CD4-positive, alpha-beta T cell (primary cell): ENCODE data around the gene YJEFN3. TPM values are rescaled to one million over a fixed set of nuclear protein-coding genes. Genes with fewer than 3 reads are reported as not detected.

Experiments used
- ATAC-seq: fragments of 200-7000 bp; cut with Tn5 transposase; one replicate; pipeline ENCODE4 v1.10.0; 2022; ENCODE audit warnings: mild to moderate bottlenecking; ENCODE audit not compliant: poor library complexity
- CTCF ChIA-PET: fragments of 350-600 bp; sonication (Branson Sonifier 250); formaldehyde crosslinking; loops from one replicate; lab custom pipeline; 2021; ENCODE audit warnings: antibody characterized with exemption, inconsistent platforms; lab: Charles Lee
- POLR2A ChIA-PET: fragments of 350-600 bp; sonication (Branson Sonifier 250); formaldehyde crosslinking; loops from one replicate; lab custom pipeline; 2021; ENCODE audit warnings: antibody characterized with exemption, inconsistent platforms; lab: Charles Lee
- DNase-seq, 14 experiments: peaks; one replicate each; pipeline ENCODE4 v3.0.0-alpha.2; 2013 to 2020; ENCODE audit warnings: mixed read lengths in 2 of 14
- H3K27ac ChIP-seq, 2 donors: one replicate each; pipeline versions ENCODE4 v1.5.1 to v1.7.0; 2013; ENCODE audit warnings: low read length in 2 of 2, low read depth in 1 of 2, mild to moderate bottlenecking in 1 of 2
- H3K27me3 ChIP-seq, 2 experiments: 1 replicate in 1 of 2; 2 replicates in 1 of 2; pipeline versions ENCODE4 v1.6.1 to v1.7.0; 2013; ENCODE audit warnings: low read length in 2 of 2, control low read depth in 1 of 2, mild to moderate bottlenecking in 1 of 2, moderate library complexity in 1 of 2; ENCODE audit not compliant: insufficient read depth in 2 of 2, control insufficient read depth in 1 of 2
- H3K36me3 ChIP-seq: one replicate; pipeline ENCODE4 v1.6.1; 2013; ENCODE audit warnings: low read length, control low read depth; ENCODE audit not compliant: insufficient read depth
- H3K4me1 ChIP-seq: one replicate; pipeline ENCODE4 v1.6.1; 2013; ENCODE audit warnings: low read length, control low read depth; ENCODE audit not compliant: insufficient read depth
- H3K4me3 ChIP-seq: one replicate; pipeline ENCODE4 v1.5.1; 2013; ENCODE audit warnings: mild to moderate bottlenecking, low read length, moderate library complexity
- H3K9me3 ChIP-seq, 2 experiments: 1 replicate in 1 of 2; 2 replicates in 1 of 2; pipeline versions ENCODE4 v1.6.1 to v1.7.0; 2013; ENCODE audit warnings: low read length in 2 of 2, mild to moderate bottlenecking in 2 of 2, control low read depth in 1 of 2, moderate library complexity in 1 of 2; ENCODE audit not compliant: control insufficient read depth in 1 of 2, insufficient read depth in 1 of 2
- H3K27ac Mint-ChIP-seq: one replicate; pipeline ENCODE4 v1.8.0; 2020; ENCODE audit warnings: mixed read lengths
- H3K27me3 Mint-ChIP-seq: one replicate; pipeline ENCODE4 v1.8.0; 2021; ENCODE audit warnings: mixed read lengths
- H3K36me3 Mint-ChIP-seq: one replicate; pipeline ENCODE4 v1.8.0; 2021; ENCODE audit warnings: low read depth, mixed read lengths
- H3K4me1 Mint-ChIP-seq: one replicate; pipeline ENCODE4 v1.8.0; 2021; ENCODE audit warnings: low read depth, mixed read lengths
- H3K4me3 Mint-ChIP-seq: one replicate; pipeline ENCODE4 v1.8.0; 2020; ENCODE audit warnings: mild to moderate bottlenecking, mixed read lengths
- H3K9me3 Mint-ChIP-seq: one replicate; pipeline ENCODE4 v1.8.0; 2020; ENCODE audit warnings: mixed read lengths
- intact Hi-C, 2 experiments: fragments of 100-400 bp; cut with DNase I in 1 of 2; cut with micrococcal nuclease in 1 of 2; formaldehyde crosslinking; loops; one replicate each; pipeline versions ENCODE4 v1.15.1 to v1.9.0; 2023 to 2025; cut with DNase I, micrococcal nuclease
- total RNA-seq, 174 experiments: library from RNA in 2 of 174; stranded (reverse) in 2 of 174; gene quantifications; one replicate each; pipeline ENCODE4 v1.2.3 and lab custom pipeline; 2021 to 2026
- TF ChIP-seq, protein P1 (sequence below): fragments of 200-600 bp; IDR thresholded peaks from one replicate; pipeline ENCODE4 v1.8.0; 2022; ENCODE audit warnings: antibody characterized with exemption, mild to moderate bottlenecking

Gene YJEFN3
- total RNA-seq, 2 experiments from 2014 or later = 3.7 to 4.4 TPM

DNA sequence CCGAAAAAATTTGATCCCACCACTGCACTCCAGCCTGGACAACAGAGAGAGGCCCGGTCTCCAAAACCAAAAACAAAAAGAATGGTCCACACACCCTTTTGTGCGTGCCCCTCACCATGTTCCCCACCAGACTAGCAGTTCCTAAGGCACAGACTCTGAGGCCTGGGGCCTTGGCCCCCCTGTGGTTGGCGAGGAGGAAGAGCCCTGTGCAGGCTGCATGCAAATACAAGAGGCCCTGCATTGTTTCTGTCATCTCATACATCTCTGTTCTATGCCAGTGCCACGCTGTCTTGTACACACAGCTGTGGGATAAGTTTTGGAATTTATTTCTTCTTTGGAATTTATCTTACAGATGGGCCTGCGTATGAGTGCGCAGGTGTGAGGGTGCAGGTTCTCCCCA lies 4.7 kb upstream of the YJEFN3 start:
- H3K36me3 ChIP-seq = peaks cover 59% of the 10 kb centered on the region
- peaks cover 18% of the 10 kb centered on the region for H3K4me1 ChIP-seq
- ChIA-PET POLR2A (interaction anchor here (0.6 kb wide), 1 partner anchor 103 kb away, joined by 3 read pairs; no protein-coding TSS in a partner anchor), CTCF (no interaction called here)
- no peak overlapping the region for H3K4me3 ChIP-seq
- no peaks in the 10 kb centered on the region for H3K9me3 Mint-ChIP-seq
- no peak overlapping the region for H3K4me3 Mint-ChIP-seq
- no peaks in the 10 kb centered on the region for H3K27me3 Mint-ChIP-seq
- no peak for ATAC-seq
- no peak for DNase-seq
- H3K4me1 Mint-ChIP-seq = peaks cover 17% of the 10 kb centered on the region
- H3K9me3 ChIP-seq = no peaks in the 10 kb centered on the region
- H3K27ac ChIP-seq = no peak overlapping the region
- no peak overlapping the region for H3K27ac Mint-ChIP-seq
- H3K27me3 ChIP-seq = no peaks in the 10 kb centered on the region
- peaks cover 58% of the 10 kb centered on the region for H3K36me3 Mint-ChIP-seq
- TF ChIP-seq, protein P1, sequence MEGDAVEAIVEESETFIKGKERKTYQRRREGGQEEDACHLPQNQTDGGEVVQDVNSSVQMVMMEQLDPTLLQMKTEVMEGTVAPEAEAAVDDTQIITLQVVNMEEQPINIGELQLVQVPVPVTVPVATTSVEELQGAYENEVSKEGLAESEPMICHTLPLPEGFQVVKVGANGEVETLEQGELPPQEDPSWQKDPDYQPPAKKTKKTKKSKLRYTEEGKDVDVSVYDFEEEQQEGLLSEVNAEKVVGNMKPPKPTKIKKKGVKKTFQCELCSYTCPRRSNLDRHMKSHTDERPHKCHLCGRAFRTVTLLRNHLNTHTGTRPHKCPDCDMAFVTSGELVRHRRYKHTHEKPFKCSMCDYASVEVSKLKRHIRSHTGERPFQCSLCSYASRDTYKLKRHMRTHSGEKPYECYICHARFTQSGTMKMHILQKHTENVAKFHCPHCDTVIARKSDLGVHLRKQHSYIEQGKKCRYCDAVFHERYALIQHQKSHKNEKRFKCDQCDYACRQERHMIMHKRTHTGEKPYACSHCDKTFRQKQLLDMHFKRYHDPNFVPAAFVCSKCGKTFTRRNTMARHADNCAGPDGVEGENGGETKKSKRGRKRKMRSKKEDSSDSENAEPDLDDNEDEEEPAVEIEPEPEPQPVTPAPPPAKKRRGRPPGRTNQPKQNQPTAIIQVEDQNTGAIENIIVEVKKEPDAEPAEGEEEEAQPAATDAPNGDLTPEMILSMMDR = no peak
- intact Hi-C loops = no loop called here

DNA sequence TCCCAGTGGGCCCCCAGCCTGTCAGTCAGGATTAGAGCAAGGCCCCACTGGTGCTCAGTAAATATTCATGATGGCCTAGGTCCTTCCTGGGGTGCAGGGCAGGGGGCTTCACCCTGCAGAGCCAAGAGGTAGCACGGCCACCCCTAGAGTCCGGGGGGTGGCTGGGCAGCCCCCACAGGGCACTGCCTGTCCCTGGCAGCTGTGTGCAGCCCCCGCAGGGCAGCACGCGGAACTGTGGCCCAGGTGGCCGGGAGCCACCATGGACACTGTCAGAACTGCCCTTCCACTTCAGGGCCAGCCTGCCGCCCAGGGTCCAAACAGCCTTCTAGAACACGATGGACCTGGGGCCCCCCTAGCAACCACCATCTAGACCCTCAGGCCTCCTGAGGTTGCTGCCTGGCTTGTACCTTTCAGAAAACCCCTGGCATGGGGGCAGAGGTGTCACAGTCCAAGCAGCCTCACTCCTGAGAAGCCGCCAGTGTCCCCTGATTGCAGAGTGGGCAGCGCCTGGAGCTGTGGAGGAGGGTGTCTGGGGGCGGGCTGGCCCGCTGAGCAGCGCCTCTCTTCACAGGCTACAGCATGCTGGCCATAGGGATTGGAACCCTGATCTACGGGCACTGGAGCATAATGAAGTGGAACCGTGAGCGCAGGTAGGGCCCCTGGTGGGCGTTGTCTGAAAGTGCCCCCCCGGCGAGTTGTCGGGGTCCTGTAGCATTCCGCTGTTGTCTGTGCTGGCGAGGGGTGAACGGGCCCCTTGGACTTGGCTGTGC lies 2.9 kb upstream of the YJEFN3 start:
- Histone ChIP-seq H3K9me3 (no peaks in the 10 kb centered on the region), H3K4me3 (no peak overlapping the region), H3K36me3 (peaks cover 50% of the 10 kb centered on the region), H3K27me3 (no peaks in the 10 kb centered on the region), H3K4me1 (peaks cover 11% of the 10 kb centered on the region), H3K27ac (no peak overlapping the region)
- intact Hi-C loops = no loop called here
- H3K9me3 Mint-ChIP-seq = no peaks in the 10 kb centered on the region
- CTCF ChIA-PET = no interaction called here
- no peak overlapping the region for H3K27ac Mint-ChIP-seq
- DNase-seq = no peak
- H3K4me1 Mint-ChIP-seq = peaks cover 9% of the 10 kb centered on the region
- H3K27me3 Mint-ChIP-seq = no peaks in the 10 kb centered on the region
- TF ChIP-seq, protein P1 = no peak
- H3K4me3 Mint-ChIP-seq = no peak overlapping the region
- peaks cover 43% of the 10 kb centered on the region for H3K36me3 Mint-ChIP-seq
- POLR2A ChIA-PET = interaction anchor here (0.5 kb wide), 1 partner anchor 12 kb away, joined by 3 read pairs; no protein-coding TSS in a partner anchor
- ATAC-seq = no peak

DNA sequence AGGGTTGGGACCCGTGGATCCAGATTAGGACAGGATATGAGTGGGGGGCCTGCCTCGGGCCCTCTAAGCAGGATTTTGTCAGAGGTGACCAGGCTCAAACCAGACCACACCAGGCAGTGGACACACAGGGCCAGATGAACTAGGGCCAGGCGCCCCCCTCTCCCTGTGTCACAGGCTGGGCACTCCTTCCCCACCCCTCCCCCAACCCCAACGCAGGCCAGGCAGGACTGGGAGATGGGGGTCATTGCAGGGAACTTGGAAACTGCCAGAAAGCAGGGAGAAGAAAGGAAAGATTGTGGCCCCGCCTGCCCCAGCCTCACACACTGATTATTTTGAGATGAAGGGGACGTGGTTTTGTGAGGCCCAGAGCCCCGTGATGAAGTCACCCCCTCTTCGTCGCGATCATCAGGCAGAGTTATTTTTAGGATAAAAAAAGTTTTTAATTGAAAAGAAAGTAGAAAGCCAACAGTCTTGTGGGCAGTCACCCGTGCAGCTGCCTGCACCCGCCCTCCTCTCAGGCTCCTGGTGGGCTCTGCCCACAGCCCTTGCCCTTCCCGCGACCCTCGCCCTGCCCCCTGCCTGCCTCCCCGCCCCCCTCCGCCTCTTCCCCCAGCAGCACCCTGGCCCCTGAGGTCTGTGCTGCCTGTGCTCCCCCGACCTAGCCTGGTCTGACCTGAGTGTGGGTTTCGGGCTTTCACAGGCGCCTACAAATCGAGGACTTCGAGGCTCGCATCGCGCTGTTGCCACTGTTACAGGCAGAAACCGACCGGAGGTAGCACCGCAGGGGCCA lies 1.9 kb upstream of the YJEFN3 start:
- ChIA-PET POLR2A (no interaction called here), CTCF (no interaction called here)
- H3K9me3 Mint-ChIP-seq = no peaks in the 10 kb centered on the region
- Histone ChIP-seq H3K36me3 (peaks cover 50% of the 10 kb centered on the region), H3K9me3 (no peaks in the 10 kb centered on the region), H3K27ac (no peak overlapping the region), H3K27me3 (no peaks in the 10 kb centered on the region), H3K4me3 (no peak overlapping the region), H3K4me1 (peaks cover 11% of the 10 kb centered on the region)
- intact Hi-C loops = no loop called here
- peak overlapping the region; percentile 20 for H3K27ac Mint-ChIP-seq
- TF ChIP-seq, protein P1 = no peak
- DNase-seq = no peak
- no peaks in the 10 kb centered on the region for H3K27me3 Mint-ChIP-seq
- H3K4me1 Mint-ChIP-seq = peaks cover 6% of the 10 kb centered on the region
- no peak overlapping the region for H3K4me3 Mint-ChIP-seq
- H3K36me3 Mint-ChIP-seq = peaks cover 45% of the 10 kb centered on the region
- ATAC-seq = no peak
